GM19468 (cell line): ENCODE data around the gene GPRIN1.

Experiments used
- ATAC-seq: cut with Tn5 transposase; IDR thresholded peaks from one replicate; pipeline ENCODE4 v1.9.1; 2021; ENCODE audit warnings: mild to moderate bottlenecking, moderate library complexity, moderate number of reproducible peaks; ENCODE audit not compliant: unreplicated experiment; ENCODE audit errors: extremely low read depth

GPRIN1 gene

GRCh38 chr5:176643491-176644219 lies 33.7 kb upstream of the GPRIN1 start:
- ATAC-seq = no peak

GRCh38 chr5:176642675-176643490 lies 32.9 kb upstream of the GPRIN1 start:
- ATAC-seq = no peak

DNA sequence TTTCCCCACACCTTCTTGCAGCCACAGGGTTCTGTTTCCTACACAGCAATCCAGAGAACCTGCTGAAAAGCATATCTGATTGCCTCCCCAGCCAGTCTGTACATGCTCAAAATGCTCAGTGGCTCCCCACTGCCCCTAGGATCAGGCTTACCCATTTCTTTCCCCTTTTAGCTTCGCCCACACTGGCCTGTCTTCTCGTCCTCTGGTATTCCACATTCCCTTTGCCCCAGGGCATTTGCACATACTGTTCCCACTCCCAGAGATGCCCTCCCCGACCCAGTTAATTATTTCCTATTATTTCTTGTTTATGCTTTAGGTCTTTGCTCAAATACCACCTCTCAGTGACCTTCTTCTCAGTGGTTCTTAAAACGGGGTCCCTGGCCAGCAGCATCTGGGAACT lies 30.7 kb upstream of the GPRIN1 start:
- no peak for ATAC-seq

GRCh38 chr5:176639981-176640380 lies 30.0 kb upstream of the GPRIN1 start:
- ATAC-seq = no peak

GRCh38 chr5:176639208-176639607 lies 29.3 kb upstream of the GPRIN1 start:
- no peak for ATAC-seq

DNA sequence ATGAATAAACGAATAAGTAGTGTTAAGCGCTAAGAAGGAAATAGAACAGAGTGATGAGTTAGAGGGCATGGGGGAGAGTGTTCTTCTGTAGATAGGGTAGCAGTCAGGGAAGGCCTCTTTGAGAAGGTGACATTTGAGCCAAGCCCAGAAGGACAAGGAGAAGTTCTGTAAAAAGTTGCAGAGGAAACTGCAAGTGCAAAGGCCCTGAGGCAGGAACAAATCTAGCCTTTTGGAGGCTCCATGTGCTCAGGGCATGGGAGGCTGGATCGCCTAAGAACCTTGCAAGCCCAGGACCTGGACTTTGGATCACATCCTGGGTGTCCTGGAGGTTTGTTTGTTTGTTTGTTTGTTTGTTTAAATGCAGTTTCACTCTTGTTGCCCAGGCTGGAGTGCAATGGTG lies 28.5 kb upstream of the GPRIN1 start:
- ATAC-seq = no peak

DNA sequence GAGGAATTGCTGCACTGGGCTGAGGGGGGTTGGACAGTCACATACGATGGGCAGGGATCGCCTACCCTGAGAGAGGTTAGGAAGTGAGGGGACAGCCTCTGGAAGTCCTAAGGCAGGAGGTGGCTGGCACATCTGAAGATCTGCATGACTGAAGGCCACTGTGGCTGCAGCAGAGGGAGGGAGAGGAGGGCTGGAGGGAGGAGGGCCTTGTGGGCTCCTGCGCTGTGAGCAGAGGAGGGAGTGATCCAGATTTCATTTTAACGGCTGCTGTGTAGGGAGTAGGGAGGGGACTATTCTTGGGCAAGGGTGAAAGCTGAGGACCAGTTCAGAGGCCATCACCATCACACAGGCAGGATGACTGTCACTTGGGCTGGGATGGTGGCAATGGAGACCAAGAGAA lies 27.6 kb upstream of the GPRIN1 start:
- ATAC-seq = no peak

DNA sequence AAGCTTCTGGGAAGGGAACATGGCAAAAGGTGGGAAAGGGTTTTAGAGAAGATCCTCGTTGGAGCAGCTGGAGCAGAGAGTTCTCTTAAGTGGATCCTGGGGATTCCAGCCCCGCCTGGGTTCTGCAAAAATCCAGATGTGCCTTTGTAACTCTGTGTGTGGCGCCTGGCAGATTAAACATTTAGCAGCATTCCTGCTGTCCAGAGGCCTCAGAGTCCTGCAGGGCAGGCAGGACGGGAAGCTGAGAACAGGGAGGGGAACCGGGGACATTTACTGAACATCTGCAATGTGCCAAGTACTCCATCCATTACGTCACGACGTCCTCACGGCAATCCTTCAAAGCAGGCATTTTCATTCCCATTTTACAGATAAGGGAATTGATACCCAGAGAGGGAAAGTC lies 26.5 kb upstream of the GPRIN1 start:
- ATAC-seq = no peak

GRCh38 chr5:176633598-176633997 lies 23.6 kb upstream of the GPRIN1 start:
- ATAC-seq = no peak

- no peak for ATAC-seq
These were observed 22.8 kb upstream of the GPRIN1 start for GRCh38 chr5:176632745-176633144.

DNA sequence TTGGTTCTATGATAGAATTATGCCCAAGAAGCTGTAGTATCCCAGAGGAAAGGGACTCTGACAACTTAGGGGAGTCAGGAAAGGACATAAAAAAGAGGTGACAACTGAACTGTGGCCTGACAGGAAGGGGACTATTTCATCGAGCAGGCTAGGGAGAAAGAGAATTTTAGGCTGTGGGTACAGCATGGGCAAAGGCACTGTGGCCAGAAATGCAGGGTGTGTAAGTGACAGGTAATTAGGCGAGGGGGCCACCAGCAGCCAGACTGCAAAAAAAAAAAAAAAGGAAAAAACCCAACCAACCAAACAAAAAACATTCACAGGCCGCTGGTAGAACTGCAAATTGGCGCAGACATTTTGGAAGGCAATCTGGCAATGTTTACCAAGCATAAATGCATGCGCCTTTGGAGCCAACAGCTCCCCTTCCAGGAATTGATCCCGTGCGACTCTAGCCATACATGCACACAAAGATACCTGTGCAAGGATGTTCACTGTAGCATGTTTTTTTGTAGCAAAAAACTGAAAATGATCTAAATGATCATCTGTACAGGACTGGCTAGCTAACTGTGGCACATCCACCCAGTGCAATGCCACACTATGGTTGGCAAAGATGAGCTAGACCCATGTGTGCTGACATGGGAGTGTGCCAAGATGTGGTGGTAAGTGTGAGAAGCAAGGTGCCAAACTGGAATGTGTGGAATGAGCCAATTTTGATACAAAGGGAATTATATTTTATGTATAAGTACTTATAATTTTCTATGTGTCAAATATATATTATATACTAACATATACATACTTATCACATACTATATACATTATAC lies 21.6 kb upstream of the GPRIN1 start:
- no peak for ATAC-seq

DNA sequence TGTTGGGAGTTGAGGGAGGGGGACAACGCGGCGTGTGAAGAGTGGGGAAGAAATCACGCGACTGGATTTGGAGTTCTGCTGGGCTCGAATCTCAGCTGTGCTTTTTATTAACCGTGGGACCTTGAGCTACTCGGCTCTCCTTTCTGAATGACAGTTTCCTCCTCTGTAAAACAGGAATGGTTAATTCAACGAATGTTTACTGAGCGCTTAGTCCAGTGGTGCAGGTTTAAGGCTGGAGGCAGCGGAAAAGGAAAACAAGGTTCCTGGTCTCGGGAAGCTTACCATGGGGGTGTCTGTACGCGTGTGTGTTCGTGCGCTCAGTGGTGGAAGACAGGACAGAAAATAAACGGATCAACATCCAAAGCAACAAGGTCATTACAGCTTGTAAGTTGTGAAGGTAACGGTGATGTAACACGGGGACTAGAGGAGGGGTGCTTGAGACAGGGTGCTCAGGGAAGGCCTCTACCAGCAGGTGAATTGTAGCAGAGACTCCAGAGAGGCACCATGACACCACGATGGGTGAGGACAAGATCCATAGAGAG lies 20.8 kb upstream of the GPRIN1 start:
- ATAC-seq = no peak

DNA sequence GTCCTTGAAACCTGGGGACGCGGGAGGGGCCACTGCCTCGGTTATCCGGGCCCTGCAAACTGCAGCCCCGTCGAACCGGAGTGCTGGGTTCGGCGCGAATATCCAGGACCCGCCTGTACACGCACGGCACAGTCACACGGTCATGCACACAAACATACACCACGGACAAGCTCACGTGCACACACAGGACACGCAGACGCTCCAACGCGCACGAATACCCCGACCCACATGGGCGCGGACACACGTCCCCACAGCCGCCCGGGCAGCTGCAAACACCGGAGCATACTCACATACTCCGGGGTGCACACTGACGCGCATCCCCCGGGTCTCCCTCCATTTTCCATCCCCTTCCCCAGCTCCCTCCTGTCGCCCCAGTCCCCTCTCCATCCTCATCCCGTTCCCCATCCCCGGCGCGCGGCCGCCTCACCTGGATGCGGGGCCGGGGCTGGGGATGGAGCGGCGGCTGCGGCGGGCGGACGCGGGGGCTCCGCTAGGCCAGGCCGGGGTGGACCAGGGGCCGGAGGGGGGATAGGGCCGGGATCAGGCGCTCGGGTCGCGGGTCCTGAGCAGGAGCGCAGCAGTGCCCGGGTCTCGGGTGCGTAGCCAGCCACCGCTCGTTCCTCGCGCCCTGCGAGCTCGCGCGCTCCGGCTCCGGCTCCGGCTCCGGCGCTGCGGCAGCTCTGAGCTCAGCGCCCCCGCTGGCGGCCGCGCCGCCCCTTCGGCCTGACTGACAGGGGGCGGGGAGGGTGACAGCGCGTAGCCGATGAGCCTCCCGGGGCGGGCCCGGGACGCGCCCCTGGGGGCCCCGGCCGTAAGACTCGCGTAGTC lies 20.1 kb upstream of the GPRIN1 start, which contains the start of the genes EIF4E1B and SNCB:
Gene EIF4E1B (plus strand): TSS at position 823 of the 828 bp plus-strand sequence. CDS start 12,113 bp downstream, outside the sequence.
Gene SNCB (minus strand): TSS at position 682 of the 828 bp plus-strand sequence. CDS start 880 bp downstream, outside the sequence.
- ATAC-seq = no peak

DNA sequence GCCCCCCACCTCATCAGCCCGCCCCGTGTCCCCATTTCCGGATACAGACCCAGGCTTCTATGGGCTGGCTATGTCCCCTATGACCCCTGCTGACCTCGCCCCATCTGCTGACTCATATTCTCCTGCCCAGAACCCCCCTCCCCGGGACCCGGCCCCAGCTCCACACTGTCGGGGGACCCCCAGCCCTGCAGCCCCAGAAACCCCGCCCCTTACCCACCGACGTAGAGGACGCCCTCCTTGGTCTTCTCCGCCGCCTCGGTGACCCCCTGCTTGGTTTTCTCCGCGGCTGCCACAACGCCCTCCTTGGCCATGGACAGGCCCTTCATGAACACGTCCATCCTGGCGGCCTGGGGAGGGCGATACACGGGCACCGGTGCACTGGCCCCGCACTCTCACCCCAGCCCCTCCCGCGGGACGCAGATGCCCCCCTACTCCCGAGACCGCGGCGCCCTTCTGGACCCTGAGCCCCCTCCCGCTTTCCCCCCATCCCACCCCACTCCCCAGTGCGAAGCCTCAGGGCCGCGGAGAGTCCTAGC lies 19.4 kb upstream of the GPRIN1 start:
- ATAC-seq = no peak

DNA sequence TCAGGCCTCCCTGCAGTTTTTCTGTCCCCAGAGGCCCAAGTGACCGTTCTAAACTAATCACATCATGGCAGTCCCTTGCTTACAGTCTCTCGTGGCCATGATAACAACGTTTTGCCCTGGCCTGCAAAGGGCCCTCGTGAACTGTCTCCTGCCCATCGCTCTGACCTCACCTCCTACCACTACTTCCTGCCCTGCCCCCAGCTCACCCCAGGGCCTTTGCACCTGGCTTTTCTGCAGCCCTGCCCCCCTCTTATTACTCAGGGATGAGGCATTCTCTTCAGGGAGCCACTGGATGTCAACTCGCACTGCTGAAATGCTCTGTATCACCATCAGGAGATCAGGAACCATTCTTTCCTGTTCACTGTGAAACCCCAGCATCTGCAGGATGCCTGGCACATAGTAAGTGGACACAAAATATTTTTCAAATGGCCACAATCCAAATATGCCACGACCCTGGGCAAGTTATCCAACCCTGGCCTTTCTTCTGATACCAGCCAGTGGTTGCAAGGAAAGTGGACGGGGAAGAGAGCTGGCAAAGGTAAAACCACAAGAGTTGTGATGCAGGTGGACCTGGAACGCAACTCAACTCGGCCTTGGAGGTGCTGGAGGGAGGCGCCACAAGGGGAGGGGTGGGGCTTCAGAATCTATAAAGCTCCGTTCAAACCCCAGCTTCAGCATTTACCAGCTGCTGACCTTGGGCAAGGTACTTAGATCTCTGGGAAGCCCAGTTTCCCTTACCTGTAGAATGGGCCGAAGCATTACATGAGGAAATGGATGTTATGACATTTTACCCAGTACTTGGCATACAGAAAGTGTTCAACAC lies 18.7 kb upstream of the GPRIN1 start:
- no peak for ATAC-seq

DNA sequence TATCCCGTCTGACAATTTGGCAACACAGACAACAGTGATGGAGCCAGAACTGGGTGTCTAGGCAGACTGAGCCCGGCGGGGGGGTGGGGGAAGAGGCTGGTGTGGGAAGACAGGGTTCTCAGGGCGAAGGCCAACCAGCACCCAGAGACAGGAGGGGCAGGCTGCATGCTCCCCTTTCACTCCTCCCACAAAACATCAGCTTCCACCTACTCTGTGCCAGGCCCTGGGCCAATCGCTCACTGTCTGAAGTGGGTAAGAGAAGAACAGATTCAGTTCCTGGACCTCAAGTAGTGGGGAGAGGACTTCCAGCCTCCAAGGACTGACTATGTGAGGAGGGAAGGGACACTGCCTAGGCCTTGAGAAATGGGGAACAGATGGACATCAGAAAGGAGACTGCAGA lies 17.6 kb upstream of the GPRIN1 start:
- no peak for ATAC-seq

GRCh38 chr5:176626876-176627236 lies 16.9 kb upstream of the GPRIN1 start:
- no peak for ATAC-seq
